BLaER1 treated with 17β-estradiol and CSF1 and Interleukin-3, amounts not matched to agents 10 nM and 100 nM (cell line): ENCODE data around the gene HNRNPK.

ENCODE experiments used
- H3K27ac ChIP-seq, 11 experiments: shearing (Covaris generic); formaldehyde crosslinking; 2 replicates each; pipeline ENCODE4 v1.8.1; 2022
- H3K27me3 ChIP-seq, 11 experiments: shearing (Covaris generic); formaldehyde crosslinking; 2 replicates each; pipeline ENCODE4 v1.8.1; 2022
- H3K36me3 ChIP-seq, 11 experiments: shearing (Covaris generic); formaldehyde crosslinking; 2 replicates each; pipeline ENCODE4 v1.8.1; 2022
- H3K4me1 ChIP-seq, 10 experiments: shearing (Covaris generic); formaldehyde crosslinking; 2 replicates each; pipeline ENCODE4 v1.8.1; 2022
- H3K4me2 ChIP-seq, 11 experiments: shearing (Covaris generic); formaldehyde crosslinking; 2 replicates each; pipeline ENCODE4 v1.8.1; 2022
- H3K4me3 ChIP-seq, 10 experiments: shearing (Covaris generic); formaldehyde crosslinking; 2 replicates each; pipeline ENCODE4 v1.8.1; 2022
- H3K9ac ChIP-seq, 11 experiments: shearing (Covaris generic); formaldehyde crosslinking; 2 replicates each; pipeline ENCODE4 v1.8.1; 2022
- H3K9me3 ChIP-seq, 11 experiments: shearing (Covaris generic); formaldehyde crosslinking; replicated peaks in 1 of 11; 2 replicates each; pipeline ENCODE4 v1.8.1; 2022
- H4K20me1 ChIP-seq, 11 experiments: shearing (Covaris generic); formaldehyde crosslinking; 2 replicates each; pipeline ENCODE4 v1.8.1; 2022
- Cebpa-rat ChIP-seq, 11 experiments: shearing (Covaris generic); IDR thresholded peaks; 2 replicates each; pipeline ENCODE4 v1.8.1; 2022

The HNRNPK gene

DNA sequence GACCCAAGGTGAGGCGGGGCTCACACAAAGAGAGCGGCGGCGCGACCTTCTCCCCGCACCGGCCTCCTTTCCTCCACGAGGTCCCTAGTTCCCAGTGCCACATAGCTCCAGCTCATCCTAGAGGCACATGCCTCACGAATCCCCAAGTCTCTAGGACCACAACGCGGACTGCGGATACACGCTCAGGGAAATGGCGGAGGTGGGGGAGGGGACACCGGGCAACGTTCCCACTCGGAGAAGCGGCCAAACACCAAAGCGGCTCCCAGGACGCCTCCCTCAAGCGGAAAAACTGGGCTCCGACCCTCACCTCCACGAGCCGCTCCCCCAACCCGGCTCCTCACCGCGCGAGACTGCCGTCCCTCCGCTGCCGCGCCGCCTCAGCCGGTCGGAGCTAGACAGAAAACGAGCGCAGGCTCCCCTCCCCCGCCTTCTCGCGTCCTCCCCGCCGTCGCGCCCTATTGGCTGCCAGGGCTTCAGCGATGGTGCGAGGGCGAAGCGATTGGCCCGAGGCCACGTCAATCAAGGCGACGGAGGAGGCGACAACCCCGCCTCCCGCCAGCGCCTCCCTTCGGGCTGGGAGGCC is at the start of gene HNRNPK:
Gene HNRNPK, minus strand, starts transcription at position 404 of the 583 bp plus-strand sequence. CDS start 1,963 bp downstream, outside the sequence.
- H3K27me3 ChIP-seq, result no peaks in the 10 kb centered on the region
- peaks cover 40 to 61% (median 56%) of the 10 kb centered on the region in 10 experiments for H3K4me1 ChIP-seq
- TF ChIP-seq Cebpa-rat (IDR thresholded peaks at IDR 0.05), result no peak
- no peaks in the 10 kb centered on the region for H3K9me3 ChIP-seq
- H3K27ac ChIP-seq, result peak within 1 kb of the TSS; percentile 98 to 100 (median 100)
- H3K4me3 ChIP-seq, result peak within 1 kb of the TSS; percentile 82 to 99 (median 92)
- H3K4me2 ChIP-seq, result peak within 1 kb of the TSS; percentile 82 to 91 (median 85)
- peaks cover 31 to 52% (median 44%) of the 10 kb centered on the region in 11 experiments for H3K36me3 ChIP-seq
- H4K20me1 ChIP-seq, result peaks cover 45 to 47% (median 46%) of the 10 kb centered on the region in 11 experiments
- H3K9ac ChIP-seq, result peak within 1 kb of the TSS; percentile 98 to 100 (median 100)

DNA sequence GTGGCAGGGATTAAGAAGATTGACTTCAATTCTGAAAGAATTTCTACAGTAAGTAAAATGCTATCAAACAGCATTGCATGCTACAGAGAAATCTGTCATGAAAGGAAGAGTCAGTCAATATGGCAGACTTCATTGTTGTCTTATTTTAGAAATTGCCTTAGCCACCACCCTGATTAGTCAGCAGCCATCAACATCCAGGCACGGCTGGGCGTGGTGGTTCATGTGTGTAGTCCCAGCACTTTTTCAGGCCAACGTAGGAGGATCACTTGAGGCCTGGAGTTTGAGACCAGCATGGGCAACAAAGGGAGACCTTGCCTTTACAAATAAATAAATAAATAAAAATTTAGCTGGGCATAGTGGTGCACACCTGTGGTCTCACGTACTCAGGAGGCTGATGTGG is 47.2 kb upstream of the HNRNPK start:
- Histone ChIP-seq H3K36me3 (no peaks in the 10 kb centered on the region), H3K4me2 (no peak overlapping the region)
- TF ChIP-seq Cebpa-rat (IDR thresholded peaks at IDR 0.05), result no peak

DNA sequence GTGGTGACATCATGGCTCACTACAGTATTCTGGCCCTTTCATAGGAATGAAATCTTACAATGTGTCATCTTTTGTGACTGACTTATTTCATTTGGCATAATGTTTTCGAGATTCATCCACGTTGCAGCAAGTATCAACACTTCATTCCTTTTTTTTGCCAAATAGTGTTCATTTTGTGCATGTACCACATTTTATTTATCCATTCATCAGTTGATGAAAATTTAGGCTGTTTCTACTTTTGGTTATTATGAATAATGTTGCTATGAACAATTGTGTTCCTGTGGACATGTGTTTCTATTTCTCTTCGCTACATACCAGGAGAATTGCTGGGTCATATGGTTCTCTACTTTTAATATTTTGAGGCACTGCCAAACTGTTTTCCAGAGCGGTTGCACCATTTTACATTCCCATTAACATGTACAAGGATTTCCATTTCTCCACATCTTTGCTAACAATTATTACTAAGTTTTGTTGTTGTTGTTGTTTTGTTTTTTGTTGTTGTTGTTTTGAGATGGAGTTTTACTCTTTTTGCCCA is 44.1 kb upstream of the HNRNPK start:
- Histone ChIP-seq H3K9me3 (0 out of 22 replicates have a peak, but pooled peaks cover 0 to 6% (median 0%) of the 10 kb centered on the region in 11 experiments), H4K20me1 (no peaks in the 10 kb centered on the region), H3K4me2 (no peak overlapping the region), H3K27me3 (no peaks in the 10 kb centered on the region), H3K36me3 (no peaks in the 10 kb centered on the region), H3K4me3 (no peak overlapping the region), H3K4me1 (no peaks in the 10 kb centered on the region), H3K9ac (no peak overlapping the region), H3K27ac (no peak overlapping the region)
- TF ChIP-seq Cebpa-rat (IDR thresholded peaks at IDR 0.05), result no peak

More for the DNA sequence above, 47.2 kb upstream of the HNRNPK start:
- Histone ChIP-seq H3K27me3 (no peaks in the 10 kb centered on the region), H4K20me1 (no peaks in the 10 kb centered on the region), H3K9ac (no peak overlapping the region), H3K27ac (no peak overlapping the region), H3K9me3 (0 out of 22 replicates have a peak, but pooled peaks cover 0 to 6% (median 0%) of the 10 kb centered on the region in 11 experiments), H3K4me3 (no peak overlapping the region), H3K4me1 (no peaks in the 10 kb centered on the region)

DNA sequence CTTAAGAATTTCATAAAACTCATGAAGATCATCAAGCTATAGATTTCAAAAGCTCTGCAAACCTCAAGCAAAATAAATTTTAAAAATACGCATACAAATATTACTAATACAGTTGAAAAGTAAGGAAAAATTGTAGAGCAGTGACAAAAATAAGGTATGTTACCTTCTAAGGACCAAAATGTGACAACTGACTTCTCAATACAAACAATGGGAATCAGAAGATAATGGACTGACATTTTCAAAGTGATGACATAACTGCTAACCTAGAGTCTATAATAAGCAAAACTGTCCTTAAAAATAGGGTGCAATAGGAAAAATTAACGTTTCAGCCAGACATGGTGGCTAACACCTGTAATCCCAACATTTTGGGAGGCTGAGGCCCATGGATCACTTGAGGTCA is 27.6 kb upstream of the HNRNPK start:
- Histone ChIP-seq H3K36me3 (peaks cover 7 to 46% (median 32%) of the 10 kb centered on the region in 11 experiments; a peak in 20 of 22 replicates), H3K4me1 (peaks cover 0 to under 1% (median 0%) of the 10 kb centered on the region in 10 experiments; a peak in 3 of 20 replicates), H3K9ac (no peak overlapping the region), H4K20me1 (no peaks in the 10 kb centered on the region), H3K27ac (no peak overlapping the region), H3K4me2 (no peak overlapping the region), H3K27me3 (no peaks in the 10 kb centered on the region), H3K9me3 (no peaks in the 10 kb centered on the region), H3K4me3 (no peak overlapping the region)
- TF ChIP-seq Cebpa-rat (IDR thresholded peaks at IDR 0.05), result no peak

DNA sequence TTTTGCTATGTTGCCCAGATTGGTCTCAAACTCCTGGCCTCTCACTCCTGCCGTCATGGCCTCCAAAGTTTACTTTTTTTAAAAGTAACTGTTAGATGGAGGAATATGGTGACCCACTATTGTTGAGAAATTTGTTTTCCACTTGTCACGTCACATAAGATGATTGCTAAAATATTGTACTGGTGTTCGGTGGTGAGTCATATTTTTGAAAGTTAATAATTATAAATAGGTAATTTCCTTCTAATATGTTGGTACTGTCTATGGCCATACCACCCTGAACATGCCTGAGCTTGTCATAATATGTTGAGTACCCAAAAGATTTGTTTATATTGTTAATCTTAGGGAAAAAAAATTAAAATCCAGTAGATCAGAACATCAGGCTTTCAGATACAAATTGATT is 23.2 kb upstream of the HNRNPK start:
- H3K9me3 ChIP-seq, result no peaks in the 10 kb centered on the region

DNA sequence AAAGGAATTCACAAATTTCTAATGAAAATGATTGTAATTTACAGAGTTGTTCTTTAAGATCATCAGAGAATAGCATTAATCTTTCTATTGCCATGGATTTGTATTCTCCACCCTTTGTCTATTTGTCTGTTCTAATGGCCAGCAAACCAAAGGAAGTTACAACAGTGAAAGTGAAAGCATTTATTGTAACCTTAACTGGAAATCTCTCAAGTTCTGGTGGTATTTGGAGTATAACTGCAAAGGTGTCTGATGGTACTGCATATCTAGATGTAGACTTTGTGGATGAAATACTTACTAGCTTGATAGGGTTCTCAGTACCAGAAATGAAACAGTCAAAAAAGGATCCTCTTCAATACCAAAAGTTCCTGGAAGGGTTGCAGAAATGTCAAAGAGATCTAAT is 22.3 kb upstream of the HNRNPK start:
- H3K4me3 ChIP-seq, result no peak overlapping the region
- no peak overlapping the region for H3K27ac ChIP-seq
- peak overlapping the region in 3 of 11 experiments; percentile 1 to 32 (median 5); a peak in 6 of 22 replicates for H3K4me2 ChIP-seq
- H3K9me3 ChIP-seq, result no peaks in the 10 kb centered on the region
- peaks cover 0 to 13% (median 0%) of the 10 kb centered on the region in 11 experiments; a peak in 6 of 22 replicates for H4K20me1 ChIP-seq
- H3K36me3 ChIP-seq, result peaks cover 16 to 96% (median 68%) of the 10 kb centered on the region in 11 experiments; a peak in 21 of 22 replicates
- H3K9ac ChIP-seq, result no peak overlapping the region
- H3K27me3 ChIP-seq, result no peaks in the 10 kb centered on the region
- no peak for TF ChIP-seq Cebpa-rat (IDR thresholded peaks at IDR 0.05)
- peaks cover 0 to 22% (median 16%) of the 10 kb centered on the region in 10 experiments; a peak in 16 of 20 replicates for H3K4me1 ChIP-seq

More for the DNA sequence above, 23.2 kb upstream of the HNRNPK start:
- Histone ChIP-seq H3K27ac (no peak overlapping the region), H3K36me3 (peaks cover 16 to 89% (median 69%) of the 10 kb centered on the region in 11 experiments; a peak in 21 of 22 replicates), H3K4me1 (peaks cover 0 to 22% (median 16%) of the 10 kb centered on the region in 10 experiments; a peak in 16 of 20 replicates), H3K9ac (no peak overlapping the region), H3K4me2 (no peak overlapping the region), H4K20me1 (peaks cover 0 to 7% (median 0%) of the 10 kb centered on the region in 11 experiments; a peak in 4 of 22 replicates), H3K27me3 (no peaks in the 10 kb centered on the region), H3K4me3 (no peak overlapping the region)
- no peak for TF ChIP-seq Cebpa-rat (IDR thresholded peaks at IDR 0.05)

DNA sequence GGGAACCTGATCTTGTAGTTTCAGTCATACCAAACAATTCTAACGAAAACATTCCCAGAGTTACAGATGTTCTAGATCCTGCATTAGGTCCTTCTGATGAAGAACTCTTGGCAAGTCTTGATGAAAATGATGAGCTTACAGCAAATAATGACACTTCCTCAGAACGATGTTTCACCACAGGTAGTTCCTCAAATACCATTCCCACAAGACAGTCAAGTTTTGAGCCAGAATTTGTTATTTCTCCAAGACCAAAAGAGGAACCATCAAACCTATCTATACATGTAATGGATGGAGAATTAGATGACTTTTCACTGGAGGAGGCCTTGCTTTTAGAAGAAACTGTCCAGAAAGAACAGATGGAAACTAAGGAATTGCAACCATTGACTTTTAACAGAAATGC is 21.6 kb upstream of the HNRNPK start:
- H4K20me1 ChIP-seq, result peaks cover 0 to 14% (median 0%) of the 10 kb centered on the region in 11 experiments; a peak in 7 of 22 replicates
- H3K36me3 ChIP-seq, result peaks cover 16 to 96% (median 69%) of the 10 kb centered on the region in 11 experiments; a peak in 21 of 22 replicates
- H3K4me2 ChIP-seq, result peak overlapping the region in 6 of 11 experiments; percentile 5 to 44 (median 28); a peak in 12 of 22 replicates
- H3K4me1 ChIP-seq, result peaks cover 0 to 22% (median 16%) of the 10 kb centered on the region in 10 experiments; a peak in 16 of 20 replicates
- no peak for TF ChIP-seq Cebpa-rat (IDR thresholded peaks at IDR 0.05)
- H3K27me3 ChIP-seq, result no peaks in the 10 kb centered on the region
- H3K4me3 ChIP-seq, result no peak overlapping the region
- no peak overlapping the region for H3K9ac ChIP-seq
- no peak overlapping the region for H3K27ac ChIP-seq
- no peaks in the 10 kb centered on the region for H3K9me3 ChIP-seq

DNA sequence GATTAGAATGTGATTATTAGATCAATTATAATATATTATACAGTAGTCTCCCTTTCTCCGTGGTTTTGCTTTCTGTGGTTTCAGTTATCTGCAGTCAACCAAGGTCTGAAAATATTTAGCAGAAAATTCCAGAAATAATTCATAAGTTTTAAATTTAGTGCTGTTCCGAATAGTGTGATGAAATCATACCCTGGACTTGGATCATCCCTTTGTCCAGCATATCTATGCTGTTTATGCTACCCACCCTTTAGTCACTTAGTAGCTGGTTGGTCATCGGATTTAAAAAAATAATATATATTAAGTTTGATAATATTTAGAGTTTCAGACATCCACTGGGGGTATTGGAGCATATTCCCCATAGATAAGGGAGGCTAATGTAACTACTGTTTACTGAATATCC is 20.2 kb upstream of the HNRNPK start:
- Histone ChIP-seq H3K36me3 (peaks cover 16 to 96% (median 68%) of the 10 kb centered on the region in 11 experiments; a peak in 21 of 22 replicates), H3K4me3 (no peak overlapping the region), H3K9ac (no peak overlapping the region)

More for the DNA sequence above, 20.2 kb upstream of the HNRNPK start:
- Histone ChIP-seq H3K27ac (no peak overlapping the region), H3K9me3 (no peaks in the 10 kb centered on the region), H4K20me1 (peaks cover 0 to 27% (median 5%) of the 10 kb centered on the region in 11 experiments; a peak in 8 of 22 replicates), H3K27me3 (no peaks in the 10 kb centered on the region), H3K4me2 (no peak overlapping the region), H3K4me1 (peaks cover 0 to 22% (median 16%) of the 10 kb centered on the region in 10 experiments; a peak in 16 of 20 replicates)
- no peak for TF ChIP-seq Cebpa-rat (IDR thresholded peaks at IDR 0.05)
